Fibroblast of lung (primary cell): ENCODE results near the gene S100A12. TPM values are rescaled to one million over a fixed set of nuclear protein-coding genes. Genes with fewer than 3 reads are reported as not detected.

Experiments
- DNase-seq, 2 donors: peaks; one replicate each; pipeline versions ENCODE4 v3.0.0 to v3.0.0-alpha.2; 2010; ENCODE audit warnings: low read depth in 2 of 2
- H2AFZ ChIP-seq: 2 replicates; pipeline ENCODE4 v1.5.1; 2012; ENCODE audit warnings: low read length, control low read depth, inconsistent platforms
- H3K27ac ChIP-seq: 2 replicates; pipeline ENCODE4 v1.5.1; 2011; ENCODE audit warnings: low read length, control low read depth; ENCODE audit not compliant: insufficient read depth
- H3K27me3 ChIP-seq: 2 replicates; pipeline ENCODE4 v1.5.1; 2011; ENCODE audit warnings: mild to moderate bottlenecking, low read length; ENCODE audit not compliant: control insufficient read depth, insufficient read depth
- H3K36me3 ChIP-seq: 2 replicates; pipeline ENCODE4 v1.5.1; 2011; ENCODE audit warnings: low read length; ENCODE audit not compliant: control insufficient read depth, insufficient read depth
- H3K4me1 ChIP-seq: 2 replicates; pipeline ENCODE4 v1.5.1; 2011; ENCODE audit warnings: low read length; ENCODE audit not compliant: control insufficient read depth, insufficient read depth; ENCODE audit errors: extremely low read depth
- H3K4me2 ChIP-seq: 2 replicates; pipeline ENCODE4 v1.5.1; 2011; ENCODE audit warnings: low read length, control low read depth; ENCODE audit not compliant: insufficient read depth; ENCODE audit errors: extremely low read depth
- H3K4me3 ChIP-seq, 4 experiments: fragments of 200-600 bp in 1 of 4; sonication (generic) in 1 of 4; replicated peaks in 1 of 4; 2 replicates each; pipeline ENCODE4 v1.5.1; 2011 to 2016; ENCODE audit warnings: low read length in 4 of 4, low read depth in 3 of 4, mild to moderate bottlenecking in 3 of 4, control low read depth in 2 of 4, inconsistent platforms in 1 of 4, mixed read lengths in 1 of 4; ENCODE audit not compliant: insufficient read depth in 1 of 4; ENCODE audit errors: control extremely low read depth in 1 of 4
- H3K79me2 ChIP-seq: 2 replicates; pipeline ENCODE4 v1.5.1; 2012; ENCODE audit warnings: mild to moderate bottlenecking, low read length, inconsistent platforms; ENCODE audit not compliant: control insufficient read depth, insufficient read depth
- H3K9ac ChIP-seq: 2 replicates; pipeline ENCODE4 v1.5.1; 2011; ENCODE audit warnings: mild to moderate bottlenecking, low read length, control low read depth; ENCODE audit not compliant: insufficient read depth
- H3K9me3 ChIP-seq: 2 replicates; pipeline ENCODE4 v1.5.1; 2012; ENCODE audit warnings: low read depth, low read length; ENCODE audit not compliant: control insufficient read depth, insufficient read depth
- H4K20me1 ChIP-seq: 2 replicates; pipeline ENCODE4 v1.5.1; 2011; ENCODE audit warnings: low read length; ENCODE audit not compliant: control insufficient read depth, insufficient read depth; ENCODE audit errors: extremely low read depth
- EZH2 ChIP-seq: IDR thresholded peaks from 2 replicates; pipeline ENCODE4 v1.5.1; 2012; ENCODE audit warnings: low read length, control low read depth, mild to moderate bottlenecking; ENCODE audit errors: missing control alignments
- polyA plus RNA-seq, 2 donors: library from polyadenylated mRNA; depleted of rRNA in 1 of 2; stranded (reverse) in 1 of 2; unstranded in 1 of 2; fragments of >200 nt; gene quantifications; 2 replicates each; pipeline ENCODE4 v1.2.1, GENCODE V29; 2011 to 2012; ENCODE audit warnings: missing spikeins in 1 of 2
- total RNA-seq: library from RNA; depleted of rRNA; stranded (reverse); fragments of >200 nt; gene quantifications from 2 replicates; pipeline ENCODE4 v1.2.1, GENCODE V29; 2014
- TF ChIP-seq, protein P1 (sequence below), 2 donors: IDR thresholded peaks in 1 of 2; conservative IDR thresholded peaks in 1 of 2; 1 replicate in 1 of 2; 2 replicates in 1 of 2; pipeline ENCODE4 v1.5.1; 2011 to 2012; ENCODE audit warnings: low read length in 2 of 2, control low read depth in 1 of 2, inconsistent platforms in 1 of 2, low read depth in 1 of 2, mild to moderate bottlenecking in 1 of 2

The S100A12 gene
- total and polyA plus RNA-seq, 2 donors (not counting 1 experiment from before 2014, with no cell fraction given), result not detected

DNA sequence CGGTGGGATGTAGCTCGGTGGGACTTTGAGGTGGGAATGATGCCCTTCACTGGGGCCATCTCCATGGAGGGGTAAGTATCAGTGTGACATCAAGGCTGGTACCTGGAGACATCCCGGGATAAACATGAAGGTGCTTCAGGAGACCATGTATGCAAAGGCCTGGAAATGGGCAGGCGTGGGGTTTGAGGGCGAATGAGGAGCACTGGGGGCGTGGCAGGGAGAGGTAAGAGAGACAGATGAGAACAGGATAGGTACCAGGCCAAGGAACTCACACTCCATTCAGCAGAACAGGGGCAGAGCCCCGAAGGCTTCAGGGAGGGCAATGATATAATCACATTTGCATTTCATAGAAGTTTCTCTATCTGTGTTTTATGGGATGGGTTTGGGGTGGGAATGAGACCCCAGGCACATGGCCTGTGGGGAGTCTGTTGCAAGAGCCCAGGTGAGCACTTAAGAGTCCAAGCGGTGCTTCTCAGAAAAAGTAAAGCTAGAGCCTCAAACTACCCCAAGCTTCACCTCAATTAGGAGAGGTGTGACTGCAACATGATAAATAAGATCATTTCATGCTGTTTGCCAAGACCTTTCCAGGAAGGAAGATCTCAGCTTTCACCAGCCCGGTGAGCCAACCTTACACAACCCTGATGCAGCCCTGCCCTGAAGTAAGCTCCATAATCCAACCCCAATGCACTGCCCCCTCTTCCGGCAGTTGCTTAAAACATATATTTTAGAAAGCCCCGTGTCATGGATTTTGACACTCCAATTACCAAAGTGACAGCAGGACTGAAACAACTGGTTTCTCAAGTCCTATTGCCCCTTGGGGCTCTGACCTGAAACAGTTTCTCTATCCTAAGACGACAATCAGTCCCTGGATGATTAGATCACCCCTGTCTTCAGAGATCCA lies 10.4 kb downstream of the S100A12 start:
- H3K4me3 ChIP-seq, result no peak overlapping the region
- no peak overlapping the region for H3K27ac ChIP-seq
- no peaks in the 10 kb centered on the region for H4K20me1 ChIP-seq
- TF ChIP-seq, protein P1, sequence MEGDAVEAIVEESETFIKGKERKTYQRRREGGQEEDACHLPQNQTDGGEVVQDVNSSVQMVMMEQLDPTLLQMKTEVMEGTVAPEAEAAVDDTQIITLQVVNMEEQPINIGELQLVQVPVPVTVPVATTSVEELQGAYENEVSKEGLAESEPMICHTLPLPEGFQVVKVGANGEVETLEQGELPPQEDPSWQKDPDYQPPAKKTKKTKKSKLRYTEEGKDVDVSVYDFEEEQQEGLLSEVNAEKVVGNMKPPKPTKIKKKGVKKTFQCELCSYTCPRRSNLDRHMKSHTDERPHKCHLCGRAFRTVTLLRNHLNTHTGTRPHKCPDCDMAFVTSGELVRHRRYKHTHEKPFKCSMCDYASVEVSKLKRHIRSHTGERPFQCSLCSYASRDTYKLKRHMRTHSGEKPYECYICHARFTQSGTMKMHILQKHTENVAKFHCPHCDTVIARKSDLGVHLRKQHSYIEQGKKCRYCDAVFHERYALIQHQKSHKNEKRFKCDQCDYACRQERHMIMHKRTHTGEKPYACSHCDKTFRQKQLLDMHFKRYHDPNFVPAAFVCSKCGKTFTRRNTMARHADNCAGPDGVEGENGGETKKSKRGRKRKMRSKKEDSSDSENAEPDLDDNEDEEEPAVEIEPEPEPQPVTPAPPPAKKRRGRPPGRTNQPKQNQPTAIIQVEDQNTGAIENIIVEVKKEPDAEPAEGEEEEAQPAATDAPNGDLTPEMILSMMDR (conservative IDR thresholded peaks at IDR 0.05 in 1 of 2, IDR thresholded peaks at IDR 0.05 in 1 of 2; ENCODE audit: low read depth in 1 of 2, low read length in 2 of 2), result no peak
- TF ChIP-seq EZH2, result no peak
- H3K9me3 ChIP-seq, result no peaks in the 10 kb centered on the region
- no peak overlapping the region for H2AFZ ChIP-seq
- H3K4me1 ChIP-seq, result no peaks in the 10 kb centered on the region
- no peaks in the 10 kb centered on the region for H3K36me3 ChIP-seq
- no peak overlapping the region for H3K9ac ChIP-seq
- H3K4me2 ChIP-seq, result no peak overlapping the region
- no peaks in the 10 kb centered on the region for H3K79me2 ChIP-seq
- no peak for DNase-seq
- peaks cover 9% of the 10 kb centered on the region for H3K27me3 ChIP-seq

DNA sequence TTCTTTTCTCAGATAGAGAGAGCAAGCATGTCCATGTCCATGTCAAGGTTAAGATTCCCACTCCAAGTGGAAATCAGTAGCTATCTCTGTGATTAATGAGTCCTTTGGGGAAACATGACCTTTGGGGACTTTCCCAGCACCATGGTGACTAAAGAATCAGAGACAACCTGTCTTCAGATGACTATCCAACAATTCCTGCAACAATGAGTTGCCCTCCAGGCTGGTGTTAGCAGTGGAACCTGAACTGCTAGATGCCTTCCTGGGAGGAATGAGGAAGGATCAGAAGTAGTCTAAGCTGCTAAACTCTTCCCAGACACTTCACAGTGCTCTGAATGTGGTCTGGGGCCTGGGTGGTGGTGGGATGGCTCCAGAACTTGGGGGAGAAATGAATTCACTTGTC lies 11.3 kb downstream of the S100A12 start:
- Histone ChIP-seq H3K4me2 (no peak overlapping the region), H3K27ac (no peak overlapping the region), H3K27me3 (peaks cover 9% of the 10 kb centered on the region)

DNA sequence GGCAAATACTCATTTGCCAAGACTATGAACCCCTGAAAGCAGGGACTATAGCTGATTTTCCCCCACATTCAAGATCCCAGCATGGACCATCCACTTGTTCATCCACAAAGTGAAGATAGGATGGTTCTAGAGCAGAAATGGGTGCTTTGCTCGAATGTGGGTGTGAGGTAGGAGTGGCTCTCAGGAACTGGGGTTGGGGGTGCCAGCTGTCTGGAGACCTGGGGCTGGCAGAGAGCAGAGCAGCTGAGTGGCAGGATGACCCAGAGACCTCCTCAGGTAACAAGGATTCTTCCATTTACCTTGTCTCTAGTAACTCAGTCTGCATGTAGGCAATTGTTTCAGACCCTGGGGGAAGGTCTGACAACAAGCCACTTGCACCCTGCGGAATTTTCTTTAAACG lies 11.8 kb downstream of the S100A12 start:
- DNase-seq, result no peak
- no peaks in the 10 kb centered on the region for H3K9me3 ChIP-seq
- no peaks in the 10 kb centered on the region for H3K79me2 ChIP-seq
- no peak overlapping the region for H3K4me2 ChIP-seq
- H4K20me1 ChIP-seq, result no peaks in the 10 kb centered on the region
- no peaks in the 10 kb centered on the region for H3K36me3 ChIP-seq
- no peak overlapping the region for H2AFZ ChIP-seq
- no peaks in the 10 kb centered on the region for H3K4me1 ChIP-seq
- H3K9ac ChIP-seq, result no peak overlapping the region
- TF ChIP-seq, protein P1 (conservative IDR thresholded peaks at IDR 0.05 in 1 of 2, IDR thresholded peaks at IDR 0.05 in 1 of 2; ENCODE audit: low read depth in 1 of 2, low read length in 2 of 2), result no peak
- no peak for TF ChIP-seq EZH2
- H3K4me3 ChIP-seq, result no peak overlapping the region
- peaks cover 9% of the 10 kb centered on the region for H3K27me3 ChIP-seq
- no peak overlapping the region for H3K27ac ChIP-seq

More for the DNA sequence above, 11.3 kb downstream of the S100A12 start:
- Histone ChIP-seq H4K20me1 (no peaks in the 10 kb centered on the region), H3K9me3 (no peaks in the 10 kb centered on the region), H3K4me3 (no peak overlapping the region), H3K9ac (no peak overlapping the region), H3K4me1 (no peaks in the 10 kb centered on the region), H3K36me3 (no peaks in the 10 kb centered on the region), H3K79me2 (no peaks in the 10 kb centered on the region), H2AFZ (no peak overlapping the region)
- DNase-seq, result no peak
- TF ChIP-seq, protein P1 (conservative IDR thresholded peaks at IDR 0.05 in 1 of 2, IDR thresholded peaks at IDR 0.05 in 1 of 2; ENCODE audit: low read depth in 1 of 2, low read length in 2 of 2), result no peak
- no peak for TF ChIP-seq EZH2
